PFSK-1 (cell line): ENCODE data around the gene SRPK1.

ENCODE experiments used
- FOXP2 ChIP-seq: optimal IDR thresholded peaks from 2 replicates; pipeline ENCODE3; 2011; ENCODE audit warnings: borderline replicate concordance, control low read depth, inconsistent platforms; ENCODE audit not compliant: insufficient read depth; ENCODE audit errors: extremely low read length, extremely low read depth
- POLR2AphosphoS5 ChIP-seq: IDR thresholded peaks from 2 replicates; pipeline ENCODE4 v1.6.1; 2012; ENCODE audit warnings: low read depth, mild to moderate bottlenecking, control low read depth, low read length, moderate library complexity
- SIN3A ChIP-seq: IDR thresholded peaks from 2 replicates; pipeline ENCODE4 v1.6.1; 2012; ENCODE audit warnings: mild to moderate bottlenecking, low read length, moderate library complexity, borderline replicate concordance; ENCODE audit not compliant: insufficient read depth
- TAF1 ChIP-seq: IDR thresholded peaks from 2 replicates; pipeline ENCODE4 v1.6.1; 2012; ENCODE audit warnings: low read length, control low read depth, borderline replicate concordance; ENCODE audit not compliant: insufficient read depth
- TF ChIP-seq, protein P1 (sequence below), 2 experiments: IDR thresholded peaks; 2 replicates each; pipeline versions ENCODE4 v1.6.1 to v1.8.0; 2011 to 2012; ENCODE audit warnings: low read depth in 2 of 2, low read length in 2 of 2, control low read depth in 1 of 2, inconsistent platforms in 1 of 2, mild to moderate bottlenecking in 1 of 2, moderate library complexity in 1 of 2; ENCODE audit not compliant: insufficient read depth in 1 of 2

SRPK1 gene

DNA sequence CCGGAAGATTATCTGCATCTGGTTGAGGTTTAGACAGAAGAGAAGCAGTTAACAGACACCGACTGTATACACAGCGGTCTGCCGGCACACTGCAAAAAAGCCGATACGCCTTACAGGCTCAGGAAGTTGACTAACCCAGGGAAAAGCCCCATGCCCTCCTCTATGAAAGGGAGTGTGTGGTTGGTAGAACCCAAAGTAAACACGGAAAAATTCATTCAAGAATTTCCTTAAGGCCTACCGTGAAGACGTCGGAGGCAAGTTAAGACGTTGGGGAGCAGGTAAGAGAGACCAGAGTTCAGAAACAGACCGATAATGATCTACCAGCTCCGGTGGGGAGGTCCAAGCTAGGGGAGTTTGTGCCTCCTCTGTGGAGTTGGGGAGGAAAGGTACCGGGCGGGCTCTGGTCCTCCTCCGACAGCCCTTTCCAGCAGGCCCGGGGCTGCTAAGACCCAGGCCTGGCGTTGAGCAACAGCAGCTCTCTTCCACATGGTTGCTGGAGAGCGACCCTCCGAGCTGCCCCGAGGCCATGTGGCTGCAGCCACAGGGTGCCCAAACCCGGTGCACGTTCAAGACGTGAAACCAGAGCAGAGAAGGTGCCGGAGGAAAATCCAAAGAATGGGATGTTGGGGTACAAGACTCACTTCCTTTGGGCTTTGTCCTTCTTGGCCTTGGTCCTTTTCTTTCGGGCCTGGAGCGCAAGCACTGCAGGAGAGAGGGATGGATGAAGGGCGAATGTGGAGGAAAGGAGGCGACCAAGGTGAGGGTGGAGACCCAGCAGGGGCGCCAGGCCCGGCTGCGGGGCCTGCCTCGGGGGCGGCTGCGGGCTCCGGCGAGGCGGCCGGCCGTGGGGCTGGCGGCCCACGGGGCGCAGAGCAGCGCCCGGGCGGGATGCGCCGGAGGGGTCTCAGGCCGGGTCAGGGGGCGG lies 809 bp downstream of the SRPK1 start:
- TF ChIP-seq, protein P1, sequence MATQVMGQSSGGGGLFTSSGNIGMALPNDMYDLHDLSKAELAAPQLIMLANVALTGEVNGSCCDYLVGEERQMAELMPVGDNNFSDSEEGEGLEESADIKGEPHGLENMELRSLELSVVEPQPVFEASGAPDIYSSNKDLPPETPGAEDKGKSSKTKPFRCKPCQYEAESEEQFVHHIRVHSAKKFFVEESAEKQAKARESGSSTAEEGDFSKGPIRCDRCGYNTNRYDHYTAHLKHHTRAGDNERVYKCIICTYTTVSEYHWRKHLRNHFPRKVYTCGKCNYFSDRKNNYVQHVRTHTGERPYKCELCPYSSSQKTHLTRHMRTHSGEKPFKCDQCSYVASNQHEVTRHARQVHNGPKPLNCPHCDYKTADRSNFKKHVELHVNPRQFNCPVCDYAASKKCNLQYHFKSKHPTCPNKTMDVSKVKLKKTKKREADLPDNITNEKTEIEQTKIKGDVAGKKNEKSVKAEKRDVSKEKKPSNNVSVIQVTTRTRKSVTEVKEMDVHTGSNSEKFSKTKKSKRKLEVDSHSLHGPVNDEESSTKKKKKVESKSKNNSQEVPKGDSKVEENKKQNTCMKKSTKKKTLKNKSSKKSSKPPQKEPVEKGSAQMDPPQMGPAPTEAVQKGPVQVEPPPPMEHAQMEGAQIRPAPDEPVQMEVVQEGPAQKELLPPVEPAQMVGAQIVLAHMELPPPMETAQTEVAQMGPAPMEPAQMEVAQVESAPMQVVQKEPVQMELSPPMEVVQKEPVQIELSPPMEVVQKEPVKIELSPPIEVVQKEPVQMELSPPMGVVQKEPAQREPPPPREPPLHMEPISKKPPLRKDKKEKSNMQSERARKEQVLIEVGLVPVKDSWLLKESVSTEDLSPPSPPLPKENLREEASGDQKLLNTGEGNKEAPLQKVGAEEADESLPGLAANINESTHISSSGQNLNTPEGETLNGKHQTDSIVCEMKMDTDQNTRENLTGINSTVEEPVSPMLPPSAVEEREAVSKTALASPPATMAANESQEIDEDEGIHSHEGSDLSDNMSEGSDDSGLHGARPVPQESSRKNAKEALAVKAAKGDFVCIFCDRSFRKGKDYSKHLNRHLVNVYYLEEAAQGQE (IDR thresholded peaks at IDR 0.05; ENCODE audit: insufficient read depth in 1 of 2, low read depth in 2 of 2, low read length in 2 of 2) = 0 out of 4 replicates have a peak, but pooled peaks of 1 of the 2 experiments have one; percentile 25
- TF ChIP-seq SIN3A = peak; percentile 45; the same call in 1 of the 2 replicates
- no peak for TF ChIP-seq FOXP2

GRCh38 chr6:35919085-35919826 lies 1.6 kb downstream of the SRPK1 start:
- peak; percentile 5; the same call in 1 of the 2 replicates for TF ChIP-seq TAF1
- TF ChIP-seq SIN3A = peak; percentile 26; the same call in 1 of the 2 replicates
- TF ChIP-seq, protein P1 (IDR thresholded peaks at IDR 0.05; ENCODE audit: insufficient read depth in 1 of 2, low read depth in 2 of 2, low read length in 2 of 2) = no peak
- no peak for TF ChIP-seq FOXP2

DNA sequence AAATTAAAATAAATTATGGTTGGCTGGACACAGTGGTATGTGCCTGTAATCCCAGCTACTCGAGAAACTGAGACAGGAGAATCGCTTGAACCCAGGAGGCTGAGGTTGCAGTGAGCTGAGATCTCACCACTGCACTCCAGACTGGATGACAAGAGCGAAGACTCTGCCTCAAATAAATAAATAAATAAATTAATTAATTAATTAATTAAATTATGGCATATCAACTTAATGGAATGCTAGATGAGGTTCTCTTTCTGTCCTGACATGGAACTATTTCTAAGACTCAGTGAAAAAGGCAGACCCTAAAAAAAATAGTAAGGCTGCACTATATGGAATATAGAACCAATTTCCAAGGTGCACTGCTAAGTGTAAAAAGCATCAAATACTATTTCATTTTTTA lies 4.8 kb downstream of the SRPK1 start:
- TF ChIP-seq FOXP2 (no peak), SIN3A (no peak), POLR2AphosphoS5 (no peak), TAF1 (no peak)
- TF ChIP-seq, protein P1 (IDR thresholded peaks at IDR 0.05; ENCODE audit: insufficient read depth in 1 of 2, low read depth in 2 of 2, low read length in 2 of 2) = no peak

DNA sequence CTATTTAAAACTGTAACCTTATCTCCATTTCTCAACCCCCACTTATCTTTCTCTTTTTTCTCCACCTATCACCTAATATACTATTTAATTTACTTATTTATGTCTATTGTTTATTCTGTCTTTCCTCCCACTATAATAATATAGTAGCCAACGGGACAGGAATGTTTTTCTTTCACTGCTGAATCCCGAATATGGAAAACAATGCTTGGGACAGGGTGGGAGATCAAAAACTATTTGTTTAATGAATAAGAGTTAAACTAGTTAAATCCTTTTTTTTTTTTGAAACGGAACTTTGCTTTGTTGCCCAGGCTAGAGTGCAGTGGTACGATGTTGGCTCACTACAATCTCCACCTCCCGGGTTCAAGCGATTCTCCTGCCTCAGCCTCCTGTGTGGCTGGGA lies 6.4 kb downstream of the SRPK1 start:
- no peak for TF ChIP-seq FOXP2
- no peak for TF ChIP-seq SIN3A
- no peak for TF ChIP-seq TAF1
- TF ChIP-seq, protein P1 (IDR thresholded peaks at IDR 0.05; ENCODE audit: insufficient read depth in 1 of 2, low read depth in 2 of 2, low read length in 2 of 2) = no peak
- TF ChIP-seq POLR2AphosphoS5 = no peak
